ENCODE results near the gene ROCK2. TPM values are rescaled to one million over a fixed set of nuclear protein-coding genes. Genes with fewer than 3 reads are reported as not detected.

The ROCK2 gene
- total RNA-seq, 4 donors from 2014 or later: 110 to 197 (median 155) TPM

- no peak for TF ChIP-seq CTCF (IDR thresholded peaks at IDR 0.05)
- DNase-seq (ENCODE audit: low spot score): no peak
- ATAC-seq (ENCODE audit: low FRiP score): no peak
Observed at GRCh38 chr2:11388262-11389051, 44.0 kb upstream of the ROCK2 start.

GRCh38 chr2:11387843-11388242 is 43.4 kb upstream of the ROCK2 start:
- DNase-seq (ENCODE audit: low spot score) (no peak), ATAC-seq (ENCODE audit: low FRiP score) (no peak)
- no peak for TF ChIP-seq CTCF (IDR thresholded peaks at IDR 0.05)

- no peak for TF ChIP-seq CTCF (IDR thresholded peaks at IDR 0.05)
- no peak for DNase-seq (ENCODE audit: low spot score)
- no peak for ATAC-seq (ENCODE audit: low FRiP score)
Observed at GRCh38 chr2:11387100-11387390, 42.6 kb upstream of the ROCK2 start.

- no peak for TF ChIP-seq CTCF (IDR thresholded peaks at IDR 0.05)
- no peak for ATAC-seq (ENCODE audit: low FRiP score)
- DNase-seq (ENCODE audit: low spot score): no peak
Observed at GRCh38 chr2:11385847-11386246, 41.4 kb upstream of the ROCK2 start.

GRCh38 chr2:11385216-11385615 is 40.8 kb upstream of the ROCK2 start:
- no peak for ATAC-seq (ENCODE audit: low FRiP score)
- TF ChIP-seq CTCF (IDR thresholded peaks at IDR 0.05): no peak
- no peak for DNase-seq (ENCODE audit: low spot score)

- TF ChIP-seq CTCF (IDR thresholded peaks at IDR 0.05): no peak
- no peak for ATAC-seq (ENCODE audit: low FRiP score)
- no peak for DNase-seq (ENCODE audit: low spot score)
Observed at GRCh38 chr2:11379558-11379957, 35.1 kb upstream of the ROCK2 start.

- DNase-seq (ENCODE audit: low spot score): no peak
- no peak for TF ChIP-seq CTCF (IDR thresholded peaks at IDR 0.05)
- no peak for ATAC-seq (ENCODE audit: low FRiP score)
Observed at GRCh38 chr2:11377928-11378545, 33.6 kb upstream of the ROCK2 start.

Data from omental fat pad (tissue), 4 donors.